Liver (tissue), 3 donors: ENCODE data around the gene RAPSN.

Experiments
- FOXA1 ChIP-seq: IDR thresholded peaks from 2 replicates; pipeline ENCODE4 v1.6.1; 2016; ENCODE audit warnings: antibody characterized with exemption
- GABPA ChIP-seq, 2 donors: IDR thresholded peaks in 1 of 2; conservative IDR thresholded peaks in 1 of 2; 2 replicates each; pipeline ENCODE4 v1.6.1; 2016; ENCODE audit warnings: antibody characterized with exemption in 2 of 2, mild to moderate bottlenecking in 1 of 2, moderate library complexity in 1 of 2
- HNF4G ChIP-seq: IDR thresholded peaks from 2 replicates; pipeline ENCODE4 v1.6.1; 2016; ENCODE audit warnings: antibody characterized with exemption
- JUND ChIP-seq, 2 donors: IDR thresholded peaks; 2 replicates each; pipeline ENCODE4 v1.6.1; 2016; ENCODE audit warnings: antibody characterized with exemption in 2 of 2
- RAD21 ChIP-seq, 2 donors: IDR thresholded peaks; 2 replicates each; pipeline ENCODE4 v1.6.1; 2016; ENCODE audit warnings: antibody characterized with exemption in 2 of 2, mild to moderate bottlenecking in 2 of 2
- TF ChIP-seq, protein P1 (sequence below): fragments of 150-350 bp; IDR thresholded peaks from 2 replicates; pipeline ENCODE4 v1.5.1; 2017; ENCODE audit warnings: improper control_type of control experiment, low read depth, low read length; ENCODE audit not compliant: missing input control
- TF ChIP-seq, protein P2 (sequence below): IDR thresholded peaks from 2 replicates; pipeline ENCODE4 v1.6.1; 2016; ENCODE audit warnings: antibody characterized with exemption
- TF ChIP-seq, protein P3 (sequence below): IDR thresholded peaks from 2 replicates; pipeline ENCODE4 v1.6.1; 2016; ENCODE audit warnings: antibody characterized with exemption
- TF ChIP-seq, protein P4 (sequence below): IDR thresholded peaks from 2 replicates; pipeline ENCODE4 v1.6.1; 2016; ENCODE audit warnings: antibody characterized with exemption, mild to moderate bottlenecking
- donor health status: healthy.
- donor health status: healthy.

DNA sequence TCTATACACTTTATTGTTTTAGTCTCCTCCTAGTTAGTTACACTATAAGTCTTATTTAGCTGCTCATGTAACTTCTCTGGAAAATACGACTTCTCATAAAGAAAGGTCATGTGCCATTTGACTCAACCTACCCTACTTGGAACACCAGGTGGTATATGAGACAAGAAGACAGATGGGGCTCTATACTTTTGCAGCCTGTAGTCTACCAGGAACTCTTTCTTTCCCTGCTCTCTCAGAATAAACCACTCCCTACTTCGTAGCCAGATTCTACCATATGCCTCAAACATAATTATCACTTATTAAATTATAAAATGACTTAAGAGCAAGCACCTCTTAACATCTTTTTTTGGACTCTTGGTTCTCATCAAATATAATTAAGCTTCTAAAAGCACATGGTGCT lies 38.5 kb upstream of the RAPSN start:
- TF ChIP-seq, protein P1, sequence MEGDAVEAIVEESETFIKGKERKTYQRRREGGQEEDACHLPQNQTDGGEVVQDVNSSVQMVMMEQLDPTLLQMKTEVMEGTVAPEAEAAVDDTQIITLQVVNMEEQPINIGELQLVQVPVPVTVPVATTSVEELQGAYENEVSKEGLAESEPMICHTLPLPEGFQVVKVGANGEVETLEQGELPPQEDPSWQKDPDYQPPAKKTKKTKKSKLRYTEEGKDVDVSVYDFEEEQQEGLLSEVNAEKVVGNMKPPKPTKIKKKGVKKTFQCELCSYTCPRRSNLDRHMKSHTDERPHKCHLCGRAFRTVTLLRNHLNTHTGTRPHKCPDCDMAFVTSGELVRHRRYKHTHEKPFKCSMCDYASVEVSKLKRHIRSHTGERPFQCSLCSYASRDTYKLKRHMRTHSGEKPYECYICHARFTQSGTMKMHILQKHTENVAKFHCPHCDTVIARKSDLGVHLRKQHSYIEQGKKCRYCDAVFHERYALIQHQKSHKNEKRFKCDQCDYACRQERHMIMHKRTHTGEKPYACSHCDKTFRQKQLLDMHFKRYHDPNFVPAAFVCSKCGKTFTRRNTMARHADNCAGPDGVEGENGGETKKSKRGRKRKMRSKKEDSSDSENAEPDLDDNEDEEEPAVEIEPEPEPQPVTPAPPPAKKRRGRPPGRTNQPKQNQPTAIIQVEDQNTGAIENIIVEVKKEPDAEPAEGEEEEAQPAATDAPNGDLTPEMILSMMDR = no peak
- TF ChIP-seq, protein P2, sequence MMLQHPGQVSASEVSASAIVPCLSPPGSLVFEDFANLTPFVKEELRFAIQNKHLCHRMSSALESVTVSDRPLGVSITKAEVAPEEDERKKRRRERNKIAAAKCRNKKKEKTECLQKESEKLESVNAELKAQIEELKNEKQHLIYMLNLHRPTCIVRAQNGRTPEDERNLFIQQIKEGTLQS = no peak
- TF ChIP-seq RAD21 (IDR thresholded peaks at IDR 0.05) (no peak), JUND (IDR thresholded peaks at IDR 0.05) (no peak), GABPA (IDR thresholded peaks at IDR 0.05 in 1 of 2, conservative IDR thresholded peaks at IDR 0.05 in 1 of 2) (no peak), FOXA1 (no peak), HNF4G (no peak)
- TF ChIP-seq, protein P3, sequence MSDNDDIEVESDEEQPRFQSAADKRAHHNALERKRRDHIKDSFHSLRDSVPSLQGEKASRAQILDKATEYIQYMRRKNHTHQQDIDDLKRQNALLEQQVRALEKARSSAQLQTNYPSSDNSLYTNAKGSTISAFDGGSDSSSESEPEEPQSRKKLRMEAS = no peak
- TF ChIP-seq, protein P4, sequence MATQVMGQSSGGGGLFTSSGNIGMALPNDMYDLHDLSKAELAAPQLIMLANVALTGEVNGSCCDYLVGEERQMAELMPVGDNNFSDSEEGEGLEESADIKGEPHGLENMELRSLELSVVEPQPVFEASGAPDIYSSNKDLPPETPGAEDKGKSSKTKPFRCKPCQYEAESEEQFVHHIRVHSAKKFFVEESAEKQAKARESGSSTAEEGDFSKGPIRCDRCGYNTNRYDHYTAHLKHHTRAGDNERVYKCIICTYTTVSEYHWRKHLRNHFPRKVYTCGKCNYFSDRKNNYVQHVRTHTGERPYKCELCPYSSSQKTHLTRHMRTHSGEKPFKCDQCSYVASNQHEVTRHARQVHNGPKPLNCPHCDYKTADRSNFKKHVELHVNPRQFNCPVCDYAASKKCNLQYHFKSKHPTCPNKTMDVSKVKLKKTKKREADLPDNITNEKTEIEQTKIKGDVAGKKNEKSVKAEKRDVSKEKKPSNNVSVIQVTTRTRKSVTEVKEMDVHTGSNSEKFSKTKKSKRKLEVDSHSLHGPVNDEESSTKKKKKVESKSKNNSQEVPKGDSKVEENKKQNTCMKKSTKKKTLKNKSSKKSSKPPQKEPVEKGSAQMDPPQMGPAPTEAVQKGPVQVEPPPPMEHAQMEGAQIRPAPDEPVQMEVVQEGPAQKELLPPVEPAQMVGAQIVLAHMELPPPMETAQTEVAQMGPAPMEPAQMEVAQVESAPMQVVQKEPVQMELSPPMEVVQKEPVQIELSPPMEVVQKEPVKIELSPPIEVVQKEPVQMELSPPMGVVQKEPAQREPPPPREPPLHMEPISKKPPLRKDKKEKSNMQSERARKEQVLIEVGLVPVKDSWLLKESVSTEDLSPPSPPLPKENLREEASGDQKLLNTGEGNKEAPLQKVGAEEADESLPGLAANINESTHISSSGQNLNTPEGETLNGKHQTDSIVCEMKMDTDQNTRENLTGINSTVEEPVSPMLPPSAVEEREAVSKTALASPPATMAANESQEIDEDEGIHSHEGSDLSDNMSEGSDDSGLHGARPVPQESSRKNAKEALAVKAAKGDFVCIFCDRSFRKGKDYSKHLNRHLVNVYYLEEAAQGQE = no peak
